MCF 10A (cell line): ENCODE data around the gene SELPLG. TPM values are rescaled to one million over a fixed set of nuclear protein-coding genes. Genes with fewer than 3 reads are reported as not detected.

Experiments used
- BruUV-seq: library from RNA; stranded (reverse); fragments of 400-500 nt; replicated peaks from 2 replicates; lab custom pipeline; 2021; lab: Mats Ljungman, UMichigan
- CTCF ChIA-PET: fragments of 300-600 bp; sonication (Branson Sonifier 250); formaldehyde crosslinking; extraction: SDS; loops from one replicate; lab custom pipeline; 2021; ENCODE audit warnings: antibody characterized with exemption, inconsistent platforms; lab: Yijun Ruan, JAX
- POLR2A ChIA-PET: fragments of 300-600, 350-650 bp; sonication (Branson Sonifier 250); formaldehyde crosslinking; extraction: SDS; loops from one replicate; lab custom pipeline; 2020; ENCODE audit warnings: antibody characterized with exemption, inconsistent platforms; lab: Yijun Ruan, JAX
- DNase-seq: peaks from one replicate; pipeline ENCODE4 v3.0.0-alpha.2; 2018; ENCODE audit not compliant: unreplicated experiment
- H3K27ac Mint-ChIP-seq: one replicate; pipeline ENCODE4 v1.8.0; 2022; ENCODE audit warnings: mild to moderate bottlenecking, low read depth, mixed read lengths; ENCODE audit not compliant: unreplicated experiment
- H3K27me3 Mint-ChIP-seq: one replicate; pipeline ENCODE4 v1.8.0; 2022; ENCODE audit warnings: mixed read lengths; ENCODE audit not compliant: insufficient read depth, unreplicated experiment
- H3K36me3 Mint-ChIP-seq: one replicate; pipeline ENCODE4 v1.8.0; 2022; ENCODE audit warnings: mild to moderate bottlenecking, moderate library complexity, mixed read lengths; ENCODE audit not compliant: insufficient read depth, unreplicated experiment
- H3K4me1 Mint-ChIP-seq: one replicate; pipeline ENCODE4 v1.8.0; 2022; ENCODE audit warnings: mixed read lengths; ENCODE audit not compliant: insufficient read depth, unreplicated experiment
- H3K4me3 Mint-ChIP-seq: one replicate; pipeline ENCODE4 v1.8.0; 2022; ENCODE audit warnings: mild to moderate bottlenecking, moderate library complexity, mixed read lengths; ENCODE audit not compliant: unreplicated experiment
- H3K9me3 Mint-ChIP-seq: one replicate; pipeline ENCODE4 v1.8.0; 2022; ENCODE audit warnings: mixed read lengths; ENCODE audit not compliant: unreplicated experiment
- intact Hi-C: fragments of 100-400 bp; cut with micrococcal nuclease; formaldehyde crosslinking; loops from 2 replicates; pipeline ENCODE4 v1.14.1; 2022
- total RNA-seq: library from RNA; stranded (reverse); gene quantifications from 2 replicates; pipeline ENCODE4 v1.2.3, GENCODE V29; 2022
- TF ChIP-seq, protein P1 (sequence below): fragments of 200-600 bp; IDR thresholded peaks from one replicate; pipeline ENCODE4 v1.8.0; 2022; ENCODE audit warnings: antibody characterized with exemption, mild to moderate bottlenecking; ENCODE audit not compliant: unreplicated experiment

The SELPLG gene
- total RNA-seq, 1 experiment from 2014 or later = 0.86 TPM

DNA sequence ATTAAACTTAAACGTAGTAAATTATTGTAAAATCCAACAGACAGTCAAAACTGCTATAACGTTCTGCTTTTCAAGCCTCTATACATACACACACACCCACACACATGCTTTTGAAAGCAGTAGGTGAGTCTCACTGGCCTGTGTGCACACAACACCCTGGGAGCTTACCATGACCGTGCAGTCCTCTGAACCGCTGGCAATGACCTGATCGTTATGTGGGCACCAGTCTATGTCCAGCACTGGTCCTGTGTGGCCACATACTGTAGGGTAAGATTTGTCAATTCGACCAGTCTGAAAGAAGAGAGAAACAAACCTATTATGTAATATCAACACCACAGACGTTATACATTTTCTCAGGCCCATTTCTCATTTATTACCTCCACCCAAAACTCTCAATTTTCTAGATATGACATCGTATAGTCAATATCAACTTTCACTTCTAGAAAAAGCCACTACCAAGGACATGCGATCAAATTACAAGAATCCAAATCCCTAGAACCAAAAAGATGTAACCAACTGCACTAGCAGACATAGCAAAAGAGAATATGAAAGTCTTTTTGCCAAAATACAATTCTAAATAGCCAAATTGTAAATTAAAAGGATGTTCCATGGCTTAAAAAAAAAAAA is 44.5 kb upstream of the SELPLG start:
- no peak overlapping the region for H3K27ac Mint-ChIP-seq
- DNase-seq = no peak
- no peaks in the 10 kb centered on the region for H3K27me3 Mint-ChIP-seq
- peaks cover 12% of the 10 kb centered on the region for H3K4me1 Mint-ChIP-seq
- ChIA-PET CTCF (no interaction called here), POLR2A (interaction anchor here (0.7 to 2.6 kb wide), 2 partner anchors 12 to 13 kb away, joined by 4 to 18 read pairs; no protein-coding TSS in a partner anchor)
- TF ChIP-seq, protein P1, sequence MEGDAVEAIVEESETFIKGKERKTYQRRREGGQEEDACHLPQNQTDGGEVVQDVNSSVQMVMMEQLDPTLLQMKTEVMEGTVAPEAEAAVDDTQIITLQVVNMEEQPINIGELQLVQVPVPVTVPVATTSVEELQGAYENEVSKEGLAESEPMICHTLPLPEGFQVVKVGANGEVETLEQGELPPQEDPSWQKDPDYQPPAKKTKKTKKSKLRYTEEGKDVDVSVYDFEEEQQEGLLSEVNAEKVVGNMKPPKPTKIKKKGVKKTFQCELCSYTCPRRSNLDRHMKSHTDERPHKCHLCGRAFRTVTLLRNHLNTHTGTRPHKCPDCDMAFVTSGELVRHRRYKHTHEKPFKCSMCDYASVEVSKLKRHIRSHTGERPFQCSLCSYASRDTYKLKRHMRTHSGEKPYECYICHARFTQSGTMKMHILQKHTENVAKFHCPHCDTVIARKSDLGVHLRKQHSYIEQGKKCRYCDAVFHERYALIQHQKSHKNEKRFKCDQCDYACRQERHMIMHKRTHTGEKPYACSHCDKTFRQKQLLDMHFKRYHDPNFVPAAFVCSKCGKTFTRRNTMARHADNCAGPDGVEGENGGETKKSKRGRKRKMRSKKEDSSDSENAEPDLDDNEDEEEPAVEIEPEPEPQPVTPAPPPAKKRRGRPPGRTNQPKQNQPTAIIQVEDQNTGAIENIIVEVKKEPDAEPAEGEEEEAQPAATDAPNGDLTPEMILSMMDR = no peak
- BruUV-seq = no TSS peak
- intact Hi-C loops = no loop called here
- H3K4me3 Mint-ChIP-seq = no peak overlapping the region
- H3K36me3 Mint-ChIP-seq = peaks cover 43% of the 10 kb centered on the region
- H3K9me3 Mint-ChIP-seq = no peaks in the 10 kb centered on the region

DNA sequence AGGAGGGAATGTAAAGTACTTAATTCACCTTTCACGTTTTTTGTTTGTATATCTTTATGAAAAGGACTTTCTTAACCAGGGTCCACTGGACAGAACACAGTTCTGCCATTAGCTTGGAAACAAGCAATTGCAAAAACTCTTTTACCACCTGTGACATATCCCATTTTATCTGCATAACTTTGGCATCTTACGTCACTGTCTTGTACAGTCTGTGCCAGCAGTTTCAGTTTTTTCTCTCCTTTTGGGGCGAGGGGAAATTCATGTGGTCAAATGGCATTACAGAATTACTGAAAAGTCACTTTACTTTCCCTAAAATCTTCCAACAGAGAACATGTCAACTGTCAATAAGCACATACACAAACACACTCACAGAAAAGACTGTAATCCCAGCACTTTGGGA is 43.7 kb upstream of the SELPLG start:
- TF ChIP-seq, protein P1 = no peak
- CTCF ChIA-PET = interaction anchor here (0.5 to 1.2 kb wide), 3 partner anchors 11 to 473 kb away, joined by 3 to 4 read pairs (median 3); no protein-coding TSS in a partner anchor
- Mint-ChIP-seq H3K4me1 (peaks cover 9% of the 10 kb centered on the region), H3K27ac (no peak overlapping the region), H3K27me3 (no peaks in the 10 kb centered on the region), H3K9me3 (no peaks in the 10 kb centered on the region), H3K36me3 (peaks cover 41% of the 10 kb centered on the region), H3K4me3 (no peak overlapping the region)
- POLR2A ChIA-PET = interaction anchor here (1.1 kb wide), 1 partner anchor 8 kb away, joined by 7 read pairs; no protein-coding TSS in a partner anchor
- intact Hi-C loops = no loop called here
- no peak for DNase-seq
- no TSS peak for BruUV-seq

DNA sequence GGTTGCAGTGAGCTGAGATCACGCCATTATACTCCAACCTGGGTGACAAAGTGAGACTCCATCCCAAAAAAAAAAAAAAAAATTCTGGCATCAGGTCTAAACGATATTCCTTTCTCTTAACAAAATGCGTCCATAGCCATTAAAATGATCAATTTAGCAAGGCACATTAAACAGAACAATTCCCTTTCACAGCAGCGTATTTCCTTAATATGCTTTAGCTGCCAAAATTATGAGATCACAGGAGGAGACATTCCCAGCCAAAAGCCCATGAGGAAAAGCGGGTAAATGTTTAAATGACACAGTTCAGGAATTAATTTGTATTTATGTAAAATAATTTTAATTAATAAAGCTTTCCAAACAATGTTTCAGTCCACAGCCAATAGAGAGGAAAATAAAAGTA is 43.0 kb upstream of the SELPLG start:
- H3K4me3 Mint-ChIP-seq = no peak overlapping the region
- H3K27me3 Mint-ChIP-seq = no peaks in the 10 kb centered on the region
- H3K9me3 Mint-ChIP-seq = no peaks in the 10 kb centered on the region
- peaks cover 47% of the 10 kb centered on the region for H3K36me3 Mint-ChIP-seq
- ChIA-PET POLR2A (interaction anchor here (0.8 to 1.1 kb wide), 2 partner anchors 9 to 15 kb away, joined by 5 to 7 read pairs; no protein-coding TSS in a partner anchor), CTCF (interaction anchor here (0.7 to 1.2 kb wide), 2 partner anchors 10 to 126 kb away, joined by 3 to 4 read pairs; no protein-coding TSS in a partner anchor)
- TF ChIP-seq, protein P1 = no peak
- no peak for DNase-seq
- intact Hi-C loops = no loop called here
- H3K27ac Mint-ChIP-seq = no peak overlapping the region
- peaks cover 9% of the 10 kb centered on the region for H3K4me1 Mint-ChIP-seq
- TSS peak; percentile 6 for BruUV-seq

DNA sequence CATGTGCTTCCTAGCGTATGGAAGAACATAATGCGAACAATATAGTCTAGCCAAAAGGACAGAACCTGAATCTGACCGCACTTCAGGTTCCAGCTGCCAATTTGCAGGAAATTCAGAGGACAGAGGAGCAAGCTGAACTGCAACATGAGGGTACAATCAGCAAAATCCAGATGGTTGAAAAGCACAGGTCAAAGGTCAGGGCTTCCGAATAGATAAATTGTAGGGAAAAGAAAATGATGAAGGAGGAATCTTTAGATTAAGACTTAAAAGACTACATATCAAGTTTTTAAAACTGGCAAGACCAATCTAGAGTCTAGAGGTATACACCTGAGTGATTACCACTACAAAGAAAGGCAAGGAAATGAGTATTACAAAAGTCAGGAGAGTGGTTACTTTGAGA is 42.1 kb upstream of the SELPLG start:
- Mint-ChIP-seq H3K27me3 (no peaks in the 10 kb centered on the region), H3K9me3 (no peaks in the 10 kb centered on the region), H3K27ac (peak overlapping the region; percentile 25), H3K36me3 (peaks cover 48% of the 10 kb centered on the region), H3K4me1 (peaks cover 1% of the 10 kb centered on the region), H3K4me3 (no peak overlapping the region)
- POLR2A ChIA-PET = no interaction called here
- DNase-seq = no peak
- TF ChIP-seq, protein P1 = no peak
- intact Hi-C loops = no loop called here
- BruUV-seq = no TSS peak
- CTCF ChIA-PET = no interaction called here
